HG02610 (cell line): ENCODE data around the gene UBE3B.

ENCODE experiments used
- ATAC-seq: cut with Tn5 transposase; IDR thresholded peaks from one replicate; pipeline ENCODE4 v1.9.1; 2021; ENCODE audit warnings: mild to moderate bottlenecking, moderate library complexity; ENCODE audit not compliant: unreplicated experiment

Gene UBE3B

DNA sequence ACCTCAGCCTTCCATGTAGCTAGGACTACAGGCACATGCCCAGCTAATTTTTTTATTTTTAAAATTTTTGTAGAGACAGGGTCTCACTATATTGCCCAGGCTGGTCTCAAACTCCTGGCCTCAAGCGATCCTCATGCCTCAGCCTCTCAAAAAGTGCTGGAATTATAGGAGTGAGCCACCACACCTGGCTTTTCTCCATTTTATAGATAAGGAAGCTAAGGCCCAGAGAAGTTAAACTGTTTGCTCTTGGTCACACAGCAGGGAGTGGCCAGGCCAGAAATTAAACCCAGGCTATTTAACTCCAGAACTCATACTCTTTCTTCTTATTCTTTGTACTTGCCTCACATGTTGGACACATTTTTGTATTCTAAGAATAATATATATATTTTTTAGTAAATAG, 16.5 kb downstream of the UBE3B start:
- no peak for ATAC-seq

DNA sequence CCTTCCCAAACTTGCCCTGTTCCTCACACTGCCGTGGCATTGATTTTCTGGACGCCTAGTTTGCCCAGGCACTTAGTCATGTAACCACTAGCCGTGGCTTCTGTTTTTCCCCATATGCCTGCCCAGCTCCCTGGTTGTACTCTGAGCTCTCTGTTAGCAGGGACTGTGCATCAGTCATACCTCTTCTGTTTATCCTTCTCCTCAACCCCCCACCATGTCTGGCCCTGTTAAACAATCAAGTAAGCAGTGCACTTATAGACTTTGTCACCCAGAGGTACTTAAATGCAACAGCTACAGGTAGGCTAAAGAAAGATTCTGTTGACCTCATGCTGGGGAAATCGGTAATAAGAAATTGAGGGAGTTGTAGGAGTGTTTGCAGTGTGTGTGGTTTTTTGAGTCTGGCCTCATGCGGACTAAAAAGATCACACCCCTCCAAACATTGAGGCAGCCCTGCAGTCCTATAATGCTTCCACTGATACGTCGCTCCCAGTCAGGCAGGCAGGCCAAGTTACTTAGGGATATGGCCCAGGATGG, 17.0 kb downstream of the UBE3B start:
- no peak for ATAC-seq

DNA sequence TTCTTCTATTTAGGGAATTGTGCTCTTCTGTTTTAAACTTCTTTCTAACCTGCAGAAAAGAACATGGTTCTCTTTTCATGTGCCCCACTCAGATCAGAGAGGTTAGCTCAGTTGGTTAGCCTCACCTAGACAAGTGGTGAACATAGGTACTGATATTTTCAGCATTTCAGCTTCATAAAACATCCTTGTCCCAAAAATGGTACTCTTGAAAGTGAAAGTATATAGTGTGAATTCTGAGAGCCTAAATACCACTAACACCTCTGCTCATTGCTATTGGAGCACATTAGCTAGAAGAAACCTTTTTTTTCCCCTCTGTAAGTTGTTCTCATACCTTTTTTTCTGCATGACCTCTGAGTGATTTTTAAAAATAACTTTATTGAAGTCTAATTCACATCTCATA, 17.6 kb downstream of the UBE3B start:
- ATAC-seq, result no peak

DNA sequence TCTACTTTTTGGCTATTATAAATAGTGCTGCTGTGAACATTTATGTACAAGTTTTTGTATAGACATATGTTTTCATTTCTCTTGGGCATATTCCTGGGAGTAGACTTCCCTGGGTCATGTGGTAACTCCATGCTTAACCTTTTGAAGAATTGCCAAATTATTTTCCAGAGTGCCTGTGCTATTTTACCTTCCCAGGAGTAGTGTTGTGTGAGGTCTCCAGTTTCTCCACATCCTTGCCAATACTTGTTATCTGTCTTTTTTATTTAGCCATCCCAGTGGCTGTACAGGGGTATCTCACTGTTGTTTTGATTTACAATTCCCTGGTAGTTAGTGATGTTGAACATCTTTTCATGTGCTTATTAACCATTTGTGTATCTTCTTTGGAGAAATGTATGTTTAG, 18.9 kb downstream of the UBE3B start:
- ATAC-seq, result no peak

DNA sequence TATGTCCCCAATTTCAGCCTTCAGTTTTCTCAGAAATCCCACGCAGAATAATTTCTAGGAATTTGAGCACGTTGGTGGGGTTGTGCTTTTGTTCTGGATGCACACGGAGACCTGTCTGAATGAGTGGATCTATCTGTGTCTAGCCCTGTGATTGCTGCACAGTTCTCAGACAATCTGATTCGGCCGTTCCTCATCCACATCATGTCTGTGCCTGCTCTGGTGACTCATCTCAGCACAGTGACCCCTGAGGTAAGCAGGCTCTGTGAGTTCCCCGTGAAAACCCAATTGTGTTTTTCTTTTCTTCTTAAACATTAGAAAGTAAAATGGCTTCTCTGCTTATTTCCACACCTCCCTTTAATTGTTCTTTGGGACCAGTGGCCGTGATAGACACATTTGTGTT, 20.2 kb downstream of the UBE3B start:
- ATAC-seq, result no peak

DNA sequence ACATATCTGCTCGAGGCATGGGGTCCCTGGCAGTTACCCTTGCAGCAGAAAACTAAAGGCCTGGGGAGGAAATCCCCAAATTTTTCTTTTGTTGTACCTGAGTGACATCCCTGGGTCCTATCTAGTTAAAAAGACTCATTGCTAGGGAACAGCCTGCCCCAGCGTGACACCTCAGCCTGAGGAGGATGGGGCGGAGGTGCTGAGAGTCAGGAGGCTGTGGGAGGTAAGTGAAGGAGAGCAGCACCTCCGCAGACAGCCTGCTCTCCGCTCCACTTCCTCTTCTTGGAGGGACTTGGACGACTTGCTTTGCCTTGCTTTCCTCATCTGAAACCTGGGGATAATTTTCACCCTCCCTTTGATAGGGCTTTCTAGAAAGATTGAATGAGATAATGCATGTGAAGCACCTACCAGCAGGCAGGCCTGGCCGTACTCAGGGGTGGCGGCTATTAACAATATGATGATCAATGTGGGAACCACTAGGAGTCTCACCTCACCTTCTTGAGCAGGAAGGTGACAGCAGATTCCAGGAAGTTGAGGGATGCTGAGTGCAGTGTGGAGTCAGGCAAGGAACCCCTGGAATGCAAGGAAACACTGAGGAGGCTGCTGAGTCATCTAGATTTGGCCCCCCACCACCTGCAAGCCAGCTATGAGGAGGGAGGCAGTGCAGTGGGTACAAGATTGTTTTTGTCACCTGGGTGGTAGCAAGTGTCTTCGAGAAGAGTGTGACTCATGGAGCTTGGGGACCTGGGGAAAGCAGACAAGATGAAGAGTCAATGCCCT, 23.2 kb downstream of the UBE3B start:
- ATAC-seq, result no peak

DNA sequence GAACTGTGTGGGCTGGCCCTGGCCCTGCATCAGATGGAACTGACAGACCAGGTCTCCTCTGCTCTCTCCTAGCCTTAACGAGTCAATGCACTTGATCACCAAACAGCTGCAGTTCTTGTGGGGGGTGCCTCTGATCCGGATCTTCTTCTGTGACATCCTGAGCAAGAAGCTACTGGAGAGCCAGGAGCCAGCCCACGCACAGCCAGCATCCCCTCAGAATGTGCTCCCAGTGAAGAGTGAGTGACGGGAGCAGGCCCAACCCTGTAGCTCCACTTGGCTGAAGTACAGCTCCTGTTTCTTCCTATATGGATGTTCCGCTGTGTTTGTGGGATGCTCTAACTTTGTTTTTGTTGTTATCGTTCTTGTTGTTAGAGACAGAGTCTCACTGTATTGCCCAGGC, 23.9 kb downstream of the UBE3B start:
- ATAC-seq, result no peak

DNA sequence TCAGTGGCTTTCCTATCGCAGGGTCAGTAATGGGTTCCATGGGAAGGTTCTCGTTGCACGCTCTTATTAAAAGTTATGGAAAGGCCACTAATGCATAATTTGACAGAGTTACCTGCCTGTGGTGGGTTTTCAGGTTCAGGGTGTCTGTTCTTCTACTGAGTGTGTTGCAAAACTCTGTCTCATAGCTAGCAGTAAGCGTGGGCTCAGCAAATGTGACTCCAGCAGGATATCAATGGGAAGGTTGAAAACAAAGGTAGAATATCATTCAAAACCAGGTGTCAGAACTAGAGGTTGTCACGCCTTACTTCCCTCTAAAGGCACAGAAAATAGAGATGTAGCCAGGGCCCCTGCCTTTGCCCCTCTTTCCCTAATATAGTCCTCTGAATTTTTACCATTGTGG, 24.9 kb downstream of the UBE3B start:
- no peak for ATAC-seq

DNA sequence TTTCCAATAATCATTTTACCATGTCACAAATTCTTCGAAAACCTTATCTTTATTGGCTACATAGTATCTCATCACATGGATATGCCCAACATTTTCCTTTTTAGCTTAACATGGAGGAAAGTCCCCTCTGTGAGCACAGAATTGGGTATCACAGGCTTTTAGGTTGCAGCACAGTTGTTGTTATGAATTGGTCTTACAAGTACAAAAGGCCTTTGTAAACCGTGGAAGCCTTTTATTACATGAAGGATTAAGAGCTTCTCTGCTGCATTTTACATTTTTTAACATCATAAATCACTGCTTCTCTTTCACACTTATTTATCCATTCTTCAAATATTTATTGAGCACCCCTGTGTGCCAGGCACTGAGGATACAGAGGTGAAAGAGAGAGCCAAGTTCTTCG, 26.2 kb downstream of the UBE3B start:
- ATAC-seq, result no peak

DNA sequence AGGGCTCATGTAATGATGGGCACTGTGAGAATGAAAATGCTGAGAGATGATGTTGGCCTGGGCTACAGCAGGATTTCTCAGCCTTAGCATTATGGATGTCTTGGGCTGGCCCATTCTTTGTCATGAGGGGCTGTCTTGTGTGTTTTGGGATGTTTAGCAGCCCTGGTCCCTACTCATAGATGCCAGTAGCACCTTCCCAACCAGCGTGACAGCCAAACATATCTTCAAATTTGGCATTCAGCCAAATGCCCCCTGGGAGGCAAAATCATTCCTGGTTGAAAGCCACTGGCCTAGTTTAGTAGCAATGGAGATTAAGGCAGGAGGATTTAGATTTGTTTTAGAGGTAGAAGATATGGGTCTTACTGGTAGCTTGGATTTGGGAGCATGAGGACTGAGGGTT, 26.6 kb downstream of the UBE3B start:
- ATAC-seq, result no peak

DNA sequence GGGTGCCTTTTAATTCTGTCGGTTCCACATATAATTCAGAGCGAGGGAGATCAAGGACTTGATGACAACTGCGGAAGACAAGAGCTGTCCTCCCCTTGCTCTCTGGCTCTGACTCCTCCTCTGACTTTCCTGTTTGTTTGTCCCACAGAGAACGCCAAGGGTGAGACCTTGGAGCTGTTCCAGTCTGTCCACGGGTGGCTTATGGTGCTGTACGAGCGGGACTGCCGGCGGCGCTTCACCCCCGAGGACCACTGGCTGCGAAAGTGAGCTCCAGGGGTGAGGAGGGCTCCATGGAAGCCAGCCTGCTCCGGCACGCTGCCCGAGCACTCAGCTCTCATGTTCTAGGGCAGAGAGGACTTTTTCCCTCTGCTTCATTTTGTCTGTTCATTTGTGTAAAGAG, 32.8 kb downstream of the UBE3B start:
- no peak for ATAC-seq

DNA sequence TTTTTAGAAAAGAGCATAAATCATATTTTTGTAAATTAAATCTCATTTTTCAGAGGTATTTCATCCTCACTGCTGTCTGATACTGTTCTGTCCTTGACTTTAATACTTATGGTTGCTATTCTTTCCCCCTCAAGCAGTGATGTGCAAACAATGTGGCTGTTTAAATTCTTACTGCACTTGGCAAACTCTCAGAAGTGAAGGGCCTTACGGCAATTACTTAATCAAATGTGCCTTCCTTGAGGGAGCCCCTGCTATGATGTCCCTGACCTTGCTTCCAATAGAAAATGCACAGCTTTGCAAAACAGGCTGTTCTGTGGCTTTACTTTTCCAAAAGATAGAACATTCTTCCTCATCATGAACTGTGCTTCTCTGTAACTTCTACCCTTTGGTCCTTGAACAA, 35.2 kb downstream of the UBE3B start:
- no peak for ATAC-seq

DNA sequence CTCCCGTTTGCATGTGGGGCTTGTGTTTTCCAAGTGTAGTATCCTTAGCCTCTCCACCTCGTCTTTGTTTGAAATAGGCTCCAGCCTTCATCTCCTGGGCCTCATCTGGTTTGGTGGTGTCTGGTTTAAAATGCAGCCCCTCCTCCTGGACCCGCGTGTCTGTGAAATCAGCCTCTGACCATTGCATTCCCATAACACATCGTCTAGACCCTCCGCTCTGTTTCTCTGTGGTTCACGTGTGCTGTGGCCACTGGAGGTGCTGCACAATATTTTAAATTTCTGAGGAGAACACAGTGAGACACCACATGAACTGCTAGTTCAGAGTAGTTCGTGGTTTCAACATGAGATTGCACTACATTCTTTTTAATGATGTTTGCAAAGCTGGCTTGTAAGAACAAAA, 35.6 kb downstream of the UBE3B start:
- no peak for ATAC-seq

DNA sequence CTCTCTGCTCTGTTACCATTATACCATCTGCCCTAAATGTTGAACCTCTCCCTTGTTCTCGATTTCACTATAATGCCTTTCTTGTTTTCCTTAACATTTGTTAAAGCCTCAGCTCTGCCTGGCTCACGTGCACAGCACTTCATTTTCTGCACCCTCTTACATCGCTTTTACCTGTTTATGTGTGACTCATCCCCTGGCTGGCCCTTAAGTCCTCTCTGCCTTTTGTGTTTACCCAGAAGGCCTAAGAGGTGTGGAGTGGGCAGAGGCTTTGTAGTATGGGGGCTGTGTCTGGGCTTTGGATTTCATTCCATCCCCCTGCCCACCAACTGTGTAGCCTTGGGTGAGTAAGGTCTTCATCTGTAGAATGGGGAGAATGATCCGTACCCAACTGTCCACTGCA, 36.5 kb downstream of the UBE3B start:
- ATAC-seq, result no peak

DNA sequence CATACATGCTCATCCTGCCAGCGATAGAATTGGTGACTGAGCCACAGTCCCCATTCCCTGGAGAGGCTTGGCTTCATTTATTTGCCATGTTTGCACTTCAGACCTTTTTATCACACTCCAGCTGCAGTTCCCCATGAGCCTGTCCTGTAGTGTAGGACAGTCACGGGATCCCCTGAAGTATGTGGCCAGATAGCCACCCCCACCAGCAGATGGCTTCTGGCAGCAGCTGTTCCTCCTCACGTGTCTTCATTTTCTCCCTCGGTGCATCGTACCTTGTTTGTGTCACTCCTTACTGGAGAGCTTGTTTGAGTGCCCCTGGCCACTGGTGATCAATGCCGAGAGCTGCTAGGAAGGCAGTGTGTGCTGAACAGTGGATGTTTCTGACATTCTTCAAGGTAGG, 40.2 kb downstream of the UBE3B start:
- ATAC-seq, result no peak

DNA sequence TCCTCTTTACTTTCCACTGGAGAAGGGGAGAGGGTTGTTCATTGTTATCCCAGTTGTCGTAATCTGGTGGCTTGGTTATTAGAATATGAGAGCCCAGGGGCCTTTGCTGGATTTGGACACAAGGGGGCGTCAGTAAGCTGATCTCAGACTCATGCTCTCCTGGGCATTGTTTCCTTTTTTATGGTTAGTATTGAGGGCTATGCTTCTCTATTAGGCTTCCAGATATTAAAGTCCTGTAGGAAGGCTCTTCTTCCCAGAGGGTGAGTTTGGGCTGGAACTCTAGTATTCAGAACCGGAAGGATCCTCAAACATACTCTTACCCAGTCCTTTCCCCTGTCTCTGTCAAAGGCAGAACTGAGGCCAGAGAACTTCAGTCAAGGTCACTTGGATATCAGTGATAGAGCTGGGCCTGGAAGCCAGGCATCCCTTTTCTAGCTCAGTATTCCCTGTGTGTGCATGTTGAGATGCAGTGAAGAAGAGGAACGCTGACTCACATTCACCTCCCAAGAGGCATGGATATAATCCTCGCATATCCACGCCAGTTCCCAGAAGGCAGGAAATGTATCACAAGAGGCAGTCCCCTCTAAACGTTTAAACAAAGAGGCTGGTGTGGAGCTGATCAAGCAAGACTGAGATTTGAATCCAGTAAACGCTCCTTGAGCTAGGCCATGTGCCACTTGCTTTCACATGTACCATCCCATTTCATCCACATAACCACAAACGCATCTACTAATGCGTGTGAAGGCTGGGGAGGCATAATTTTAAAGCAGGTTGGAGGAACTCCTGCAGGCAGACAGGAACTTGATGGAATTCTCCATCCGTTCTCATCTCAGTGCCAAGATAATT, 41.6 kb downstream of the UBE3B start:
- ATAC-seq, result no peak

DNA sequence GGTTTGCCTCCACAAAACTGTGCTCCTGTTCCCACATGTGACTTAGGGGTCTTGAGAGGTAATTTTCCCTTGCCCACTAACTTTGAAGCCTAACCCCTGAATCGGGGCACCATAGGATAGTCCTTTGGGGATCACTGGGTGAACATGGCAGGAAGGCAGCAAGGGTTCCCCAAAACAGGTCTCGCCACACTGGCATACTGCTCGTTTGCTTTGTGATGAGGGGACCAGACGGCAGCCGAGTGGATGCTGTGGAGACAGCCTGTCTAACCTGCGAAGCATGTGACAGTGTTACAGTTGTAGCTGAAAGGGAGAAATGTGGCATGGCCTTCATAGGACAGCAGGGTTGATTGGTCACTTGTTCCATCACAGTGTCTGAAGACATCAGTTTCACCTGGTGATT, 42.4 kb downstream of the UBE3B start:
- no peak for ATAC-seq

DNA sequence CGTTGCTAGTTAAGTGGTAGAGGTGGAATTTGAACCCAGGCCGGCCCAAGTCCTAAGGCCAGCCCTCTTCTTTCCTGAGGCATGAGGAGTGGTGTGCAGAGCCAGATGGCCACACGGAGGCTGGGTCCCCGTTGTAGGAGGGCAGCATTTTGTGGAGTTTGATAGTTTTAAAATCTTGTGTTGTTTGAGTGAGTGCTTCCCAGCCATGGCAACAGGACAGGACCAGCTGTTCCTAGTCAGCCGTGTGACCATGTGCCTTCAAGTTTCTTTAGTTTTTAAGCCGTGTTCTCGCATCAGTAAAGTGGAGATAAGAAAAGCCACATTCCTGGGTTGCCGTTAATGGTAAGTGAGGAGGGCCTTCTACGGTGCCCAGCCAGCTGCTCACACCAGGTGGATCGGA, 44.4 kb downstream of the UBE3B start:
- ATAC-seq, result no peak

DNA sequence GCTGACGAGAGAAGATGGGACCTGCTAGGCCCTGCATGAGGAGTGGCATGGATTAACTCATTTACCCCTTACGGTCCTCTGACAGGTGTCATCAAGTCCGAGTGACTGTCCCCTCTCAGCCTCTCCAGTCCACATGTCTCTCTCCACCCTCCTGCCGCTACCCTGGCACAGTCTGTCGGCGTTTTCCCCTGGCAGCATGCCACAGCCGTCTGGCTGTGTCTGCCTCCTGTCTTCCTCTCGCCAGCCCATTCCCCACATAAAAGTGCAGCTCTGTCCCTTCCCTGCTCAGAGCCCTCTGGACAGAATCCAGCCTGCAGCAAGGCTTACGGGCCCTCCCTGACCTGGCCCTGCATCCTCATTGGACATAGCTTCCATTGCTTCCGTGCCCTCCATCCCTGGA, 45.6 kb downstream of the UBE3B start:
- ATAC-seq, result no peak

DNA sequence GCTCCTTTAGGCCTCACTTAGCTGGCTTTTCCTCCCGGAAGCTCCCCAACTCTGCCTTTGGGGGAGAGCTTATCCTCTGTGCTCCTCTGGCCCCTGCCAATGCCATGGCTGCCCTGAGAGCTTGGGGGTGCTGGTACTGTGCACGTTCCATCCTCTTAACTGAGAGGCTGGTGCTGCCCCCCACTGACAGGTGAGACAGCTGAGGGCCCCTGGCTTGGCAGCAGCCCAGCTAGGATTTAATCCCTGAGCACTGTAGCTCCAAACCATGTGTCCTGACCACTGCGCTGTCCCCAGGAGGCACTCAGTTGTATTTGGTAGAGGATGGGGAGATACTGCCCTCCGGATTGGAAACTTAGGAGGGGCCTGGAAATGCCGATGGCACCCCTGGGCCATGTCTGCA, 46.1 kb downstream of the UBE3B start:
- ATAC-seq, result no peak

DNA sequence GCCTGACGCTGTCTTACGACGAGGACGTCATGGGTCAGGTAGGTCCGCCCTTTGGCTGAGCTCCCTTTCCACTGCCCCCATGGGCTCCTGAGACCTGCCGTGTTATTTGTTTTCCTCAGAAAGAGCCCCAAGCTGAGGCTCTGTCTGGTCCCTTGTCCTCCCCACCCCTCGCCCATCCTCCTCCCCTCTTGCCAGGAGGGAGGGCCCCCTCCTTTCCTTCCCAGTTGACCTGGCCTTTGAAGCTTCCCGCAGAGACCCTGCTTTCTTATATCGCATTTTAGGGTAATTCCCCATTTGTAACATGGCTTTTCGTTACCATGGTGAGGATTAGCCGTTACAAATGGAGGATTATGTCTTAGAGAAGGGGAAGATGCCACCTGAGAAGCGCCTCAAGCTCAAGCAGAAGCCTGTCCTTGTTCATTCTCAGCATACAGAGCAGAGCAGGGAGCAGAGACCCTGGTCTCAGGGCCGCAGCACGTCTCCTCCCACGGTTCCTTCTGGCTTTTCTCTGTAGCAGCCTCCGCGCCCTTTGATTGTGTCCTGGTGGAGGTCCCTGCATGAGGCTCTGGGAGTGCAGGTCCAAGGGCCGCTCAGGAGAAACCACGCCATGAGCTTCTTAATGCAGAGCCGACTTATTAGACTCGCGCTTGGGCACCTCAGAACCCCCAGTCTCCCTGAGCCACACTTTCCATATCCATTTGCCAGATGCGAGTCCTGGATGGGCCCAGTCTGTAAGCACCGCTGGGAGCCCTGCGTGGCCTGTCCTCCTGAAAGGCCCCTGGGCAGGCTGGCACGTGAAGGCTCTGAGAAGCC, 47.2 kb downstream of the UBE3B start:
- no peak for ATAC-seq

DNA sequence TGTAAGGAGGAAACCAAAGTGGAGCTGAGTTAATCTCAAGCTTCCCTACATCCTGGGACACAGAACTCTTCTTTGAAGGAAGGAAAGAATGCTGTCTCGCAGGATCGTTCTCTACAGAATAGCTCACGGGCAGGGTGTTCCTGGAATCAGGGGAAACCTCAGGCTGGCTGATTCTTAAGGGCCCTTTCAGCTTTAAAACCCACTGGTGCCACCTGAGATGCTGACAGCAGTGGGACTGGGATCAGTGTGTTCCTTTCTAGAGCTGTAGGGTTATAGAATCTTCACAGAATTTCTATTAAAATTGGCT, 47.8 kb downstream of the UBE3B start:
- no peak for ATAC-seq
